Neural crest cell (in vitro differentiated cells): ENCODE data around the gene EVC2. TPM values are rescaled to one million over a fixed set of nuclear protein-coding genes. Genes with fewer than 3 reads are reported as not detected.

Experiments used
- DNase-seq: peaks from one replicate; pipeline ENCODE4 v3.0.0; 2021; ENCODE audit warnings: low read depth, mixed read lengths, low spot score
- H3K27ac Mint-ChIP-seq: one replicate; pipeline ENCODE4 v1.8.0; 2021; ENCODE audit warnings: mild to moderate bottlenecking, mixed read lengths; ENCODE audit not compliant: unreplicated experiment
- H3K27me3 Mint-ChIP-seq: 2 replicates; pipeline ENCODE4 v1.8.0; 2021; ENCODE audit warnings: low read depth, mild to moderate bottlenecking, mixed read lengths
- H3K36me3 Mint-ChIP-seq: 2 replicates; pipeline ENCODE4 v1.8.0; 2021; ENCODE audit warnings: low read depth, mild to moderate bottlenecking, mixed read lengths
- H3K4me1 Mint-ChIP-seq: 2 replicates; pipeline ENCODE4 v1.8.0; 2021; ENCODE audit warnings: mixed read lengths
- H3K4me3 Mint-ChIP-seq: one replicate; pipeline ENCODE4 v1.8.0; 2021; ENCODE audit warnings: mild to moderate bottlenecking, mixed read lengths
- H3K9me3 Mint-ChIP-seq: 2 replicates; pipeline ENCODE4 v1.8.0; 2021; ENCODE audit warnings: mixed read lengths
- total RNA-seq: library from RNA; stranded (reverse); gene quantifications from 2 replicates; pipeline ENCODE4 v1.2.1, GENCODE V29; 2021
- TF ChIP-seq, protein P1 (sequence below): fragments of 200-600 bp; sonication (generic); conservative IDR thresholded peaks from 2 replicates; pipeline ENCODE4 v1.5.0; 2021; ENCODE audit warnings: antibody characterized with exemption, mild to moderate bottlenecking

EVC2 gene
- total RNA-seq, 1 donor from 2014 or later: 7.2 TPM

DNA sequence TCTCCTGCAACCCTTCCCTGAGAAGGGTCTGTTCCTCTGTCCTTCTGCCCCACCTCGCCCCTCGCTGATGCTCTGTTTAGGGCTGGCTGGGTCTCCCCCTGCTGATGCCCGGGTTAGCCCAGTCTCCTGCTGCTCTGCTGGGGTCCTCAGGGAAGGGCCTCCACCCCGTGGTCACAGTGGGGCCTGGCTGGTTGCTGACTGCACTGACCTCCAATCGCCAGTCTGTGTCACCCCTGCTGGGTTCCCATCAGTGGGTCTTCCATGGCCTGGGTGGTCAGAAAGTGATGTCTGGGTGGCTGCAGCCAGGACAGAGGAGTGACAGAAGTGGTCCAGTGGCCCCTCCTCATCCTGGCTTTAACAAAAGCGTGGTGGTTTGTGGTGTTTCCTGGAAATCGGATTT, 47.3 kb upstream of the EVC2 start:
- Mint-ChIP-seq H3K9me3 (no peaks in the 10 kb centered on the region), H3K27me3 (no peaks in the 10 kb centered on the region), H3K4me3 (no peak overlapping the region), H3K36me3 (peaks cover 13% of the 10 kb centered on the region), H3K27ac (no peak overlapping the region), H3K4me1 (no peaks in the 10 kb centered on the region)
- DNase-seq: no peak
- TF ChIP-seq, protein P1, sequence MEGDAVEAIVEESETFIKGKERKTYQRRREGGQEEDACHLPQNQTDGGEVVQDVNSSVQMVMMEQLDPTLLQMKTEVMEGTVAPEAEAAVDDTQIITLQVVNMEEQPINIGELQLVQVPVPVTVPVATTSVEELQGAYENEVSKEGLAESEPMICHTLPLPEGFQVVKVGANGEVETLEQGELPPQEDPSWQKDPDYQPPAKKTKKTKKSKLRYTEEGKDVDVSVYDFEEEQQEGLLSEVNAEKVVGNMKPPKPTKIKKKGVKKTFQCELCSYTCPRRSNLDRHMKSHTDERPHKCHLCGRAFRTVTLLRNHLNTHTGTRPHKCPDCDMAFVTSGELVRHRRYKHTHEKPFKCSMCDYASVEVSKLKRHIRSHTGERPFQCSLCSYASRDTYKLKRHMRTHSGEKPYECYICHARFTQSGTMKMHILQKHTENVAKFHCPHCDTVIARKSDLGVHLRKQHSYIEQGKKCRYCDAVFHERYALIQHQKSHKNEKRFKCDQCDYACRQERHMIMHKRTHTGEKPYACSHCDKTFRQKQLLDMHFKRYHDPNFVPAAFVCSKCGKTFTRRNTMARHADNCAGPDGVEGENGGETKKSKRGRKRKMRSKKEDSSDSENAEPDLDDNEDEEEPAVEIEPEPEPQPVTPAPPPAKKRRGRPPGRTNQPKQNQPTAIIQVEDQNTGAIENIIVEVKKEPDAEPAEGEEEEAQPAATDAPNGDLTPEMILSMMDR: no peak

DNA sequence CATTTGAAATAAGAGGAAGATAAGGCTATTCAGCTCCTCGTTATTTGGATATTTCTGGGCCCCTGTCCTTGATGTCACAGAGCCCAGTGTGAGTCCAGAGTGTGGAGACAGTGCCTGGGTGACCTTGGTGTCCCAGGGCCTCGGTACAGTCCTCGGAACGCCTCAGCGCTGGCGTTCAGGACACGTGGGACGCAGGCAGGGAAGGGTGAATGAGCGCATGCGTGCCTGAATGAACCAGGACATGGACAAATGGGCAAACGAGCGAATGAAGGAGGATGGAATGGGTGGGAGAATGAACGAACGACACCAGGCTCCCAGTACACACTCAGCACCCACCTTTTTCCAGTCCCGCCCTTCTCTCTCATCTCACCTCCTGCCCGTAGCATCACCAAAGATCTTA, 46.8 kb upstream of the EVC2 start:
- TF ChIP-seq, protein P1: no peak
- peak overlapping the region; percentile 88 for H3K27ac Mint-ChIP-seq
- H3K9me3 Mint-ChIP-seq: no peaks in the 10 kb centered on the region
- peaks cover 12% of the 10 kb centered on the region for H3K36me3 Mint-ChIP-seq
- H3K4me3 Mint-ChIP-seq: no peak overlapping the region
- no peaks in the 10 kb centered on the region for H3K27me3 Mint-ChIP-seq
- DNase-seq: no peak
- H3K4me1 Mint-ChIP-seq: no peaks in the 10 kb centered on the region

DNA sequence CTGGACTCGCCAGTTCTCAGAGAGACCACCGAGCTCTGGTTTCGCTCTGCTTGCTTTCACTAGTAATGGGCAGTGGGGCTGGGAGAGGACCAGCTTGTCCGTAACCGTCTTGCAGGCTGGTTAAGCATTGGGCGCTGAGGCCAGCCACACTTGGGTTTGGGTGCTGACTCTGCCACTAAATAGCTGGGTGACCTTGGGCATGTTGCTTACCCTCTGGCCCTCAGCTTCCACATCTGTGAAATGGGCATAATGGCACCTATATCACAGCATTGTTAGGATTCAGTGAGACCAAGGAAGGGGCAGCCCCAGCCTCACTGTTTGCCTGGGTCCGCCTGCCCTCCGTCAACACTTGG, 46.1 kb upstream of the EVC2 start:
- Mint-ChIP-seq H3K9me3 (no peaks in the 10 kb centered on the region), H3K27me3 (no peaks in the 10 kb centered on the region), H3K27ac (no peak overlapping the region), H3K4me3 (no peak overlapping the region), H3K4me1 (no peaks in the 10 kb centered on the region), H3K36me3 (peaks cover 11% of the 10 kb centered on the region)
- no peak for DNase-seq
- TF ChIP-seq, protein P1: no peak

DNA sequence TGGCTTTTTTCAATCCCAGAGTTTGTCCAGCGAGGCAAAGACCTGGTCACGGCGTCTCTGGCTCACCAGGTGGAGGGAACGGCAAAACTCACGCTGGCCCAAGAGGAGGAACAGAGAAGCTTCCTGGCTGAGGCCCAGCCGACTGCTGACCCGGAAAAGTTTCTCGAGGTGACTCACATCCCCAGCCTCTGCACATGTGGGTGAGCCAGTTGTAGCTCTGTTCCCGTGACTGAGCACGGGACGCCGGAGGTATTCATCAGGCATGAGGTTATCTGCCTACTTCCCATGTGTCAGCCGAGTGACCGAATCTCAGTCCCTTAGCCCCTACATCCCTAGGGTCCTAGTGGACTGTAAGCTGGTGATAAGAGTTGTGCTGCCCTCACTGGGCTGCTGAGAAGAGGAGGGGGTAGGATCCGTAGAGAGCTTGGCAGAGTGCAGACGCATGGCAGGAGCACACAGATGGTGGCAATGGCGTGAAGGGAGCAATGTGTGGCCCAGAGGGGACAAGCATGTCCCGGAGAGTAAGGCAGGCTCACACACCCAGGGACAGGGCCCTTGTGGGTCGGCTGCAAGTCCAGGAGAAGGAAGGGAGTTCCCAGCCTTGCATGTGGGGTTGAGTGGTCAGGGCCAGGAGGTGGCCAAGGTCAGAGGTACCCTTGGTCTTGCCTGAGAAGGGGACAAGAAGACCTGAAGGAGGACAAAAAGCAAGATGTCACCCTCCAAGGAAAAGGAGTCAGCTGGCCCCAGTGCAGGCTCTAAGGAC, 45.6 kb upstream of the EVC2 start:
- TF ChIP-seq, protein P1: no peak
- no peak for DNase-seq
- Mint-ChIP-seq H3K36me3 (peaks cover 8% of the 10 kb centered on the region), H3K4me1 (no peaks in the 10 kb centered on the region), H3K27ac (peak overlapping the region; percentile 85), H3K4me3 (no peak overlapping the region), H3K27me3 (no peaks in the 10 kb centered on the region), H3K9me3 (no peaks in the 10 kb centered on the region)

DNA sequence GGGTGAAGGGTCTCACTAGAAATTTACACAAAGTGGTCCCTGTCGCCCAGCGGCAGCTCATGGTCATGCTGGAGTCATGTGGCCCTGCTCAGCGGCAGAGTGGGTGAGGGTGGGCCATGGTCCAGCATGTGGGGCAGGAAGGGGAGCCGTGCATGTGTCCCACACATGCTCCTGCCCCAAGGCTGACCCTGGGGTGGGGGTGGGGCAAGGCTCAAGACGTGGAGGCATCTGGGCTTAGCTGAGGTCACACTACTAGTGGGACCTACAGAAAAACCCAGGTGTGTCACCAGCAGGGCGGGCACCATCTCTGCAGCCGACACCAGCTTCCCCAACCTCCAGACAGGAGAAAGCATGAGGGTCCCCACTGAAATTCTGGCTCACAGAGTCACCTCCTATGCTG, 45.0 kb upstream of the EVC2 start:
- Mint-ChIP-seq H3K4me1 (no peaks in the 10 kb centered on the region), H3K4me3 (no peak overlapping the region), H3K27ac (no peak overlapping the region), H3K36me3 (peaks cover 8% of the 10 kb centered on the region), H3K27me3 (no peaks in the 10 kb centered on the region), H3K9me3 (no peaks in the 10 kb centered on the region)
- no peak for DNase-seq
- TF ChIP-seq, protein P1: no peak
